Natural killer cell (primary cell): ENCODE data around the gene PRMT7. TPM values are rescaled to one million over a fixed set of nuclear protein-coding genes. Genes with fewer than 3 reads are reported as not detected.
A peak's percentile ranks its signal among the peaks of the same experiment; 100 is the strongest.

Experiments used
- ATAC-seq, 3 donors: fragments of 150-1000 bp in 2 of 3; fragments of 200-7000 bp in 1 of 3; cut with Tn5 transposase; 1 replicate in 1 of 3; 2 replicates in 2 of 3; pipeline ENCODE4 v1.10.0; 2021; ENCODE audit warnings: mild to moderate bottlenecking in 2 of 3, moderate library complexity in 2 of 3
- DNase-seq, 2 donors: peaks; one replicate each; pipeline versions ENCODE4 v3.0.0 to v3.0.0-alpha.2; 2013 to 2021; ENCODE audit warnings: mixed read lengths in 1 of 2
- H3K27ac ChIP-seq: one replicate; pipeline ENCODE4 v1.5.1; 2013; ENCODE audit warnings: mild to moderate bottlenecking, low read length
- H3K27me3 ChIP-seq: one replicate; pipeline ENCODE4 v1.6.1; 2013; ENCODE audit warnings: low read length; ENCODE audit not compliant: control insufficient read depth, insufficient read depth
- H3K36me3 ChIP-seq: one replicate; pipeline ENCODE4 v1.6.1; 2013; ENCODE audit warnings: low read length; ENCODE audit not compliant: control insufficient read depth, insufficient read depth
- H3K4me1 ChIP-seq: one replicate; pipeline ENCODE4 v1.6.1; 2013; ENCODE audit warnings: low read length; ENCODE audit not compliant: control insufficient read depth, insufficient read depth
- H3K4me3 ChIP-seq: one replicate; pipeline ENCODE4 v1.5.1; 2013; ENCODE audit warnings: low read length
- H3K9me3 ChIP-seq: one replicate; pipeline ENCODE4 v1.6.1; 2013; ENCODE audit warnings: low read length; ENCODE audit not compliant: control insufficient read depth, insufficient read depth
- H3K27ac Mint-ChIP-seq, 2 donors: one replicate each; pipeline ENCODE4 v1.8.0; 2022; ENCODE audit warnings: mild to moderate bottlenecking in 2 of 2, mixed read lengths in 2 of 2, moderate library complexity in 1 of 2
- H3K27me3 Mint-ChIP-seq, 2 donors: one replicate each; pipeline ENCODE4 v1.8.0; 2022; ENCODE audit warnings: low read depth in 2 of 2, mixed read lengths in 2 of 2
- H3K36me3 Mint-ChIP-seq: one replicate; pipeline ENCODE4 v1.8.0; 2022; ENCODE audit warnings: mixed read lengths
- H3K4me1 Mint-ChIP-seq, 2 donors: one replicate each; pipeline ENCODE4 v1.8.0; 2022; ENCODE audit warnings: mixed read lengths in 2 of 2
- H3K4me3 Mint-ChIP-seq: one replicate; pipeline ENCODE4 v1.8.0; 2022; ENCODE audit warnings: mild to moderate bottlenecking, moderate library complexity, mixed read lengths
- H3K9me3 Mint-ChIP-seq, 2 donors: one replicate each; pipeline ENCODE4 v1.8.0; 2022; ENCODE audit warnings: mixed read lengths in 2 of 2
- WGBS: methylation state at CpG from one replicate; pipeline ENCODE4 v1.1.7; 2013; ENCODE audit warnings: missing lambda C conversion rate; ENCODE audit not compliant: insufficient coverage; 5-methylcytosine and 5-hydroxymethylcytosine counted together
- intact Hi-C: fragments of 100-400 bp; cut with micrococcal nuclease; formaldehyde crosslinking; loops from one replicate; pipeline ENCODE4 v1.14.2; 2022
- total RNA-seq, 4 donors: library from RNA; stranded (reverse); fragments of 120-200 nt in 1 of 4; gene quantifications; one replicate each; pipeline versions ENCODE4 v1.2.3 to v1.2.4, GENCODE V29; 2013 to 2022
- TF ChIP-seq, protein P1 (sequence below): fragments of 200-600 bp; IDR thresholded peaks from one replicate; pipeline ENCODE4 v1.8.0; 2022; ENCODE audit warnings: antibody characterized with exemption

The PRMT7 gene
- total RNA-seq, 3 donors from 2014 or later (not counting 1 experiment from before 2014, with no cell fraction given): 60.7 to 84.7 (median 68.2) TPM

- intact Hi-C loops: no loop called here
- H3K36me3 ChIP-seq: peaks cover 25% of the 10 kb centered on the region
- Mint-ChIP-seq H3K4me1 (peaks cover 6% of the 10 kb centered on the region in 2 donors), H3K27me3 (no peaks in the 10 kb centered on the region), H3K9me3 (no peaks in the 10 kb centered on the region), H3K27ac (peak overlapping the region in 1 of 2 donors; percentile 37), H3K4me3 (no peak overlapping the region), H3K36me3 (no peaks in the 10 kb centered on the region)
- no peaks in the 10 kb centered on the region for H3K27me3 ChIP-seq
- peaks cover 3% of the 10 kb centered on the region for H3K4me1 ChIP-seq
- H3K9me3 ChIP-seq: no peaks in the 10 kb centered on the region
- H3K4me3 ChIP-seq: no peak overlapping the region
- no peak for ATAC-seq
- DNase-seq: no peak
- TF ChIP-seq, protein P1, sequence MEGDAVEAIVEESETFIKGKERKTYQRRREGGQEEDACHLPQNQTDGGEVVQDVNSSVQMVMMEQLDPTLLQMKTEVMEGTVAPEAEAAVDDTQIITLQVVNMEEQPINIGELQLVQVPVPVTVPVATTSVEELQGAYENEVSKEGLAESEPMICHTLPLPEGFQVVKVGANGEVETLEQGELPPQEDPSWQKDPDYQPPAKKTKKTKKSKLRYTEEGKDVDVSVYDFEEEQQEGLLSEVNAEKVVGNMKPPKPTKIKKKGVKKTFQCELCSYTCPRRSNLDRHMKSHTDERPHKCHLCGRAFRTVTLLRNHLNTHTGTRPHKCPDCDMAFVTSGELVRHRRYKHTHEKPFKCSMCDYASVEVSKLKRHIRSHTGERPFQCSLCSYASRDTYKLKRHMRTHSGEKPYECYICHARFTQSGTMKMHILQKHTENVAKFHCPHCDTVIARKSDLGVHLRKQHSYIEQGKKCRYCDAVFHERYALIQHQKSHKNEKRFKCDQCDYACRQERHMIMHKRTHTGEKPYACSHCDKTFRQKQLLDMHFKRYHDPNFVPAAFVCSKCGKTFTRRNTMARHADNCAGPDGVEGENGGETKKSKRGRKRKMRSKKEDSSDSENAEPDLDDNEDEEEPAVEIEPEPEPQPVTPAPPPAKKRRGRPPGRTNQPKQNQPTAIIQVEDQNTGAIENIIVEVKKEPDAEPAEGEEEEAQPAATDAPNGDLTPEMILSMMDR: no peak
- H3K27ac ChIP-seq: no peak overlapping the region
- 48% methylated on average over 6 of the region's 7 CpGs for WGBS
These were observed 21.7 kb downstream of the PRMT7 start for GRCh38 chr16:68332411-68333121.

GRCh38 chr16:68335175-68335574 is 24.4 kb downstream of the PRMT7 start:
- H3K4me3 Mint-ChIP-seq: no peak overlapping the region
- Histone ChIP-seq H3K4me1 (no peaks in the 10 kb centered on the region), H3K27ac (no peak overlapping the region), H3K36me3 (peaks cover 48% of the 10 kb centered on the region), H3K9me3 (no peaks in the 10 kb centered on the region), H3K27me3 (no peaks in the 10 kb centered on the region), H3K4me3 (no peak overlapping the region)
- TF ChIP-seq, protein P1: no peak
- H3K36me3 Mint-ChIP-seq: no peaks in the 10 kb centered on the region
- intact Hi-C loops: no loop called here
- WGBS: 97% methylated on average over 4 of the region's 5 CpGs
- no peaks in the 10 kb centered on the region for H3K4me1 Mint-ChIP-seq
- ATAC-seq: no peak
- H3K27ac Mint-ChIP-seq: no peak overlapping the region
- H3K27me3 Mint-ChIP-seq: no peaks in the 10 kb centered on the region
- no peak for DNase-seq
- H3K9me3 Mint-ChIP-seq: no peaks in the 10 kb centered on the region

DNA sequence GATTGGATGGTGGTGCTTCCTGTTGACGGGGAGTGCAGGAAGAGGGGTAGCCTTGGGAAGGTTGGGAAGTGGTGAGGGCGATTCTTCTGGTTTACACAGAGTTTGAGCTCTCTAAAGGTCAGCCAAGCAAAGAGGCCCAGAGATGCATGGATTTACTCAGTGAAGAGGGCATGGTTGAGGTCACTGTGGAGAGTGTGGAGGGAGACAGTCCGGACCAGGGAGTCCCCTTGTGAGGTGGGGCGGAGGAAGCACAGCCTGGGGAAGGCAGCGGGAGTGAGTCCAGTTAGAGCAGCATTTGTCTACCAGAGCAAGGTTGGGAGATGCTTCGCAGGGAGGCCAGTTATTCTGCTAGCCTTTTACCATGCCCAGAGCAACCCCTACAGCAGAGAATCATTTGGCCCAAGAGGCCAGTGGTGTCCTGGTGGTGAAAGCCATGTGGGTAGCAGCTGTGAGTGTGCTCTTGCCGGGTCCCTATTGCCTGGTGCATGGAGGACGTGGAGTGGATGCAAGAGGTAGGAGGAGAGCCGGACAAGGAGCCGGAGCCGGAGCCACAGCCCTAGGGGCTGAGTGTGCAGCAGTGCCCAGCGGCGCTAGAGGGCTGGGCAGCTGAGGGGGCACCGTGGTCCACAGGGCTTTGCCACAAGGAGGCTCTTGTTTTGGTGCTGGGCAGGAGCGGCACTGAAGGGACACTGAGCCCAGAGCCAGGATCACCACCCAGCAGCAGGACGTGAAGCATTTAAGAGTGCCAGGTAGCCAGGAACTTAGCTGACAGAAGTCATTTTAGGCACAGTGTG is 27.7 kb downstream of the PRMT7 start:
- Mint-ChIP-seq H3K27me3 (no peaks in the 10 kb centered on the region), H3K9me3 (no peaks in the 10 kb centered on the region), H3K4me3 (no peak overlapping the region), H3K4me1 (no peaks in the 10 kb centered on the region), H3K36me3 (peaks cover 7% of the 10 kb centered on the region), H3K27ac (no peak overlapping the region)
- Histone ChIP-seq H3K4me1 (no peaks in the 10 kb centered on the region), H3K36me3 (peaks cover 57% of the 10 kb centered on the region), H3K4me3 (no peak overlapping the region), H3K9me3 (no peaks in the 10 kb centered on the region), H3K27ac (no peak overlapping the region), H3K27me3 (no peaks in the 10 kb centered on the region)
- ATAC-seq: no peak
- intact Hi-C loops: no loop called here
- WGBS: 98% methylated on average over 16 of the region's 16 CpGs
- no peak for DNase-seq
- TF ChIP-seq, protein P1: no peak
